WTC11 (cell line): ENCODE results near the gene AKAP1. TPM values are rescaled to one million over a fixed set of nuclear protein-coding genes. Genes with fewer than 3 reads are reported as not detected.

Source experiments
- ATAC-seq: fragments of 200-7000 bp; cut with Tn5 transposase; 2 replicates; pipeline ENCODE4 v1.10.0; 2021; ENCODE audit warnings: mild to moderate bottlenecking, moderate library complexity
- CTCF ChIA-PET: fragments of 300-600 bp; sonication (Branson Sonifier 250); formaldehyde crosslinking; loops from one replicate; lab custom pipeline; 2021; ENCODE audit warnings: antibody characterized with exemption; lab: Charles Lee
- POLR2A ChIA-PET: fragments of 350-600 bp; sonication (Branson Sonifier 250); formaldehyde crosslinking; loops from one replicate; lab custom pipeline; 2021; ENCODE audit warnings: antibody characterized with exemption; lab: Charles Lee
- DNase-seq: peaks from one replicate; pipeline ENCODE4 v3.0.0; 2021; ENCODE audit warnings: low spot score
- H3K27ac Mint-ChIP-seq: 2 replicates; pipeline ENCODE4 v1.8.0; 2021; ENCODE audit warnings: mixed read lengths
- H3K27me3 Mint-ChIP-seq: 2 replicates; pipeline ENCODE4 v1.8.0; 2021; ENCODE audit warnings: low read depth, mild to moderate bottlenecking, moderate library complexity, mixed read lengths
- H3K36me3 Mint-ChIP-seq: 2 replicates; pipeline ENCODE4 v1.8.0; 2021; ENCODE audit warnings: mixed read lengths
- H3K4me1 Mint-ChIP-seq: 2 replicates; pipeline ENCODE4 v1.8.0; 2022; ENCODE audit warnings: mixed read lengths
- H3K4me3 Mint-ChIP-seq: 2 replicates; pipeline ENCODE4 v1.8.0; 2021; ENCODE audit warnings: mild to moderate bottlenecking, moderate library complexity, mixed read lengths
- H3K9me3 Mint-ChIP-seq: 2 replicates; pipeline ENCODE4 v1.8.0; 2021; ENCODE audit warnings: mixed read lengths
- E2F1 ChIP-seq: sonication (generic); formaldehyde crosslinking; IDR thresholded peaks from 2 replicates; pipeline ENCODE4 v1.8.0; 2022; ENCODE audit warnings: mild to moderate bottlenecking, missing genetic modification reagents
- ESRRA ChIP-seq: sonication (generic); formaldehyde crosslinking; IDR thresholded peaks from 2 replicates; pipeline ENCODE4 v1.8.1; 2022; ENCODE audit warnings: mild to moderate bottlenecking, missing genetic modification reagents, borderline replicate concordance
- FOXP1 ChIP-seq: sonication (generic); formaldehyde crosslinking; IDR thresholded peaks from 2 replicates; pipeline ENCODE4 v1.8.0; 2022; ENCODE audit warnings: missing genetic modification reagents, mild to moderate bottlenecking, moderate library complexity, borderline replicate concordance
- GABPB1 ChIP-seq: sonication (generic); formaldehyde crosslinking; IDR thresholded peaks from 2 replicates; pipeline ENCODE4 v1.8.1; 2023; ENCODE audit warnings: mild to moderate bottlenecking, missing genetic modification reagents
- HMGA2 ChIP-seq: fragments of 250-450 bp; sonication (Bioruptor Pico); IDR thresholded peaks from 2 replicates; pipeline ENCODE4 v1.4.0; 2021; ENCODE audit warnings: mild to moderate bottlenecking, moderate library complexity
- KAT7 ChIP-seq: sonication (generic); formaldehyde crosslinking; IDR thresholded peaks from 2 replicates; pipeline ENCODE4 v1.8.1; 2023; ENCODE audit warnings: missing genetic modification reagents, mild to moderate bottlenecking, borderline replicate concordance
- MXD4 ChIP-seq: fragments of 250-450 bp; sonication (Bioruptor Pico); IDR thresholded peaks from 2 replicates; pipeline ENCODE4 v1.8.0; 2021; ENCODE audit warnings: mild to moderate bottlenecking, moderate library complexity, borderline replicate concordance
- MYBL2 ChIP-seq: sonication (generic); formaldehyde crosslinking; IDR thresholded peaks from 2 replicates; pipeline ENCODE4 v1.8.1; 2023; ENCODE audit warnings: mild to moderate bottlenecking, moderate library complexity, missing genetic modification reagents
- NFYB ChIP-seq: sonication (generic); formaldehyde crosslinking; conservative IDR thresholded peaks from 2 replicates; pipeline ENCODE4 v1.8.0; 2022; ENCODE audit warnings: low read depth, missing genetic modification reagents
- NR2C2 ChIP-seq: sonication (generic); formaldehyde crosslinking; IDR thresholded peaks from 2 replicates; pipeline ENCODE4 v1.8.0; 2022; ENCODE audit warnings: mild to moderate bottlenecking, missing genetic modification reagents
- RELA ChIP-seq: sonication (generic); formaldehyde crosslinking; IDR thresholded peaks from 2 replicates; pipeline ENCODE4 v1.8.1; 2022; ENCODE audit warnings: missing genetic modification reagents, mild to moderate bottlenecking, borderline replicate concordance
- USF1 ChIP-seq: sonication (generic); formaldehyde crosslinking; IDR thresholded peaks from 2 replicates; pipeline ENCODE4 v1.8.0; 2022; ENCODE audit warnings: mild to moderate bottlenecking, missing genetic modification reagents
- ZNF219 ChIP-seq: sonication (generic); formaldehyde crosslinking; IDR thresholded peaks from 2 replicates; pipeline ENCODE4 v1.8.0; 2023; ENCODE audit warnings: missing genetic modification reagents, mild to moderate bottlenecking, borderline replicate concordance
- ZNF423 ChIP-seq: fragments of 250-450 bp; sonication (Bioruptor Pico); IDR thresholded peaks from 2 replicates; pipeline ENCODE4 v2.1.2; 2022; ENCODE audit warnings: mild to moderate bottlenecking, moderate library complexity
- ZNF532 ChIP-seq: fragments of 250-450 bp; sonication (Bioruptor Pico); IDR thresholded peaks from 2 replicates; pipeline ENCODE4 v1.9.0; 2021; ENCODE audit warnings: mild to moderate bottlenecking, borderline replicate concordance
- total RNA-seq: library from RNA; stranded (reverse); gene quantifications from 3 replicates; pipeline ENCODE4 v1.2.3, GENCODE V29; 2021
- TF ChIP-seq, protein P1 (sequence below): sonication (generic); formaldehyde crosslinking; IDR thresholded peaks from 2 replicates; pipeline ENCODE4 v1.8.1; 2023; ENCODE audit warnings: mild to moderate bottlenecking, missing genetic modification reagents, moderate library complexity
- TF ChIP-seq, protein P2 (sequence below): sonication (generic); formaldehyde crosslinking; IDR thresholded peaks from 2 replicates; pipeline ENCODE4 v1.8.0; 2022; ENCODE audit warnings: mild to moderate bottlenecking, missing genetic modification reagents
- TF ChIP-seq, protein P3 (sequence below): sonication (generic); formaldehyde crosslinking; IDR thresholded peaks from 2 replicates; pipeline ENCODE4 v1.8.1; 2023; ENCODE audit warnings: mild to moderate bottlenecking, missing genetic modification reagents, moderate library complexity

Gene AKAP1
- total RNA-seq, 1 experiment from 2014 or later = 74.5 TPM

GRCh38 chr17:57085448-57086068 is 512 bp downstream of the AKAP1 start (continued):
- TF ChIP-seq ZNF532 = no peak
- no peak for TF ChIP-seq NR2C2
- peak; percentile 18; the same call in 1 of the 2 replicates for TF ChIP-seq ZNF219 (CRISPR knock-in tag)
- TF ChIP-seq, protein P1, sequence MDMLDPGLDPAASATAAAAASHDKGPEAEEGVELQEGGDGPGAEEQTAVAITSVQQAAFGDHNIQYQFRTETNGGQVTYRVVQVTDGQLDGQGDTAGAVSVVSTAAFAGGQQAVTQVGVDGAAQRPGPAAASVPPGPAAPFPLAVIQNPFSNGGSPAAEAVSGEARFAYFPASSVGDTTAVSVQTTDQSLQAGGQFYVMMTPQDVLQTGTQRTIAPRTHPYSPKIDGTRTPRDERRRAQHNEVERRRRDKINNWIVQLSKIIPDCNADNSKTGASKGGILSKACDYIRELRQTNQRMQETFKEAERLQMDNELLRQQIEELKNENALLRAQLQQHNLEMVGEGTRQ (CRISPR knock-in tag) = no peak
- TF ChIP-seq FOXP1 (CRISPR knock-in tag) = no peak
- no peak for TF ChIP-seq ZNF423 (CRISPR knock-in tag)
- no peak for TF ChIP-seq MYBL2 (CRISPR knock-in tag)
- no peak for TF ChIP-seq RELA (CRISPR knock-in tag)
- peak; percentile 71; the same call in 1 of the 2 replicates for TF ChIP-seq KAT7
- TF ChIP-seq ESRRA (CRISPR knock-in tag) = peak; percentile 83
- TF ChIP-seq NFYB (CRISPR knock-in tag) = no peak

DNA sequence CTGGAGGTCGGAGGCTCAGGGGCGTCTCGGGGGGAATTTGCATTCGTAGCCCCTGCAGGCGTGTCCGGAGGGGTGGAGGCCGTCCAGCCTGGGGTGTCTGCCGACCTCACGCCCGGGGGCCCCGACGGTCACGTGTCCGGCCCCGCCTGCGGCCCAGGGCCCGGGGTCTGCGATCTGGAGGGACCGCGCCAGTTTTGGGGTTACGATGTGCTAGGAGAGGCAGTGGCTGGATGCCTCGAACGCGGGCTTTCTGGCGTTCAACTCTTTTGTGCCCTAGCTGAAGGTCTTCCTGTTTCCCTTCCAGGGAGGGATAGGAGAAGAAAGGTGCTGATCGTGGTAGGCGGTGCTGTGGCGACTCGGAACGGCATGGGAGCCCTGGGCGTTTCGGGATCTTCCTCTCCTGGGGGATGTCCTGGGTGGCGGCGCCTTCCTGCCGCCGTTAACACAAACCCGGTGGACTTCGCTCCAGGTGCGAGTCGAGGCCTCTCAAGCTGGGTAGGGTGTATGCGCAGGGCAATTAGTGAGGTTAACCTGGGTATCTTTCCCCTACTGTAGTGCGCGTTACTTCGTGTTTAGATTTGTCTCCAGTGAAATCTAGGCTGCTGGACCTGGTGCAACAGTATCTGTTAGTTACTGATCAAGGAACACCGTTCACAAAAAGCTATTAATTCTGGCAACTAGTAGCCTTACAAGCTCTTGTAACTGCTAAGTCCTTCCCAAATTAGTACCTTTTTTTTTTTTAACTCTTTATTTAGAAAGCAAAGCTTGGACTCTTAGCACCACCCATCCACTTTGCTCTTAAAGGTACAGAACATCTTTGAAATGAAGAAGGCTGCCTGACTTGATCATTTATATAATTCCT is 1.3 kb downstream of the AKAP1 start:
- 0 out of 2 replicates have a peak, but pooled peaks have one; percentile 31 for TF ChIP-seq E2F1 (CRISPR knock-in tag)
- peak; percentile 90 for TF ChIP-seq USF1 (CRISPR knock-in tag)
- TF ChIP-seq, protein P1 (CRISPR knock-in tag) = peak; percentile 92
- TF ChIP-seq, protein P2, sequence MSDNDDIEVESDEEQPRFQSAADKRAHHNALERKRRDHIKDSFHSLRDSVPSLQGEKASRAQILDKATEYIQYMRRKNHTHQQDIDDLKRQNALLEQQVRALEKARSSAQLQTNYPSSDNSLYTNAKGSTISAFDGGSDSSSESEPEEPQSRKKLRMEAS (CRISPR knock-in tag) = peak; percentile 21; the same call in 1 of the 2 replicates
- no peak for TF ChIP-seq HMGA2 (CRISPR knock-in tag)
- TF ChIP-seq, protein P3, sequence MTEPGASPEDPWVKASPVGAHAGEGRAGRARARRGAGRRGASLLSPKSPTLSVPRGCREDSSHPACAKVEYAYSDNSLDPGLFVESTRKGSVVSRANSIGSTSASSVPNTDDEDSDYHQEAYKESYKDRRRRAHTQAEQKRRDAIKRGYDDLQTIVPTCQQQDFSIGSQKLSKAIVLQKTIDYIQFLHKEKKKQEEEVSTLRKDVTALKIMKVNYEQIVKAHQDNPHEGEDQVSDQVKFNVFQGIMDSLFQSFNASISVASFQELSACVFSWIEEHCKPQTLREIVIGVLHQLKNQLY (CRISPR knock-in tag) = 0 out of 2 replicates have a peak, but pooled peaks have one; percentile 28
- TF ChIP-seq ZNF423 (CRISPR knock-in tag) = 0 out of 2 replicates have a peak, but pooled peaks have one; percentile 12
- no peak for TF ChIP-seq GABPB1 (CRISPR knock-in tag)
- TF ChIP-seq MXD4 (CRISPR knock-in tag) = no peak
- Mint-ChIP-seq H3K4me3 (peak overlapping the region; percentile 80), H3K9me3 (no peaks in the 10 kb centered on the region), H3K4me1 (peaks cover 62% of the 10 kb centered on the region), H3K27ac (no peak overlapping the region), H3K36me3 (no peaks in the 10 kb centered on the region), H3K27me3 (peaks cover 2% of the 10 kb centered on the region; the same call in 1 of the 2 replicates)
- POLR2A ChIA-PET = interaction anchor here (1.9 kb wide), 1 partner anchor 21 kb away, joined by 4 read pairs; no protein-coding TSS in a partner anchor
- ATAC-seq (peak; percentile 3; the same call in 1 of the 2 replicates), DNase-seq (peak; percentile 36)
- CTCF ChIA-PET = interaction anchor here (0.7 to 4.2 kb wide), 5 partner anchors 20 to 772 kb away, joined by 3 to 24 read pairs (median 7); no protein-coding TSS in a partner anchor
